GM12801 (cell line): ENCODE data around the gene CDK13.

Experiments used
- TF ChIP-seq, protein P1 (sequence below): IDR thresholded peaks from one replicate; pipeline ENCODE4 v1.5.1; 2011; ENCODE audit warnings: control low read depth; ENCODE audit not compliant: insufficient read length; ENCODE audit errors: extremely low read depth

Gene CDK13

DNA sequence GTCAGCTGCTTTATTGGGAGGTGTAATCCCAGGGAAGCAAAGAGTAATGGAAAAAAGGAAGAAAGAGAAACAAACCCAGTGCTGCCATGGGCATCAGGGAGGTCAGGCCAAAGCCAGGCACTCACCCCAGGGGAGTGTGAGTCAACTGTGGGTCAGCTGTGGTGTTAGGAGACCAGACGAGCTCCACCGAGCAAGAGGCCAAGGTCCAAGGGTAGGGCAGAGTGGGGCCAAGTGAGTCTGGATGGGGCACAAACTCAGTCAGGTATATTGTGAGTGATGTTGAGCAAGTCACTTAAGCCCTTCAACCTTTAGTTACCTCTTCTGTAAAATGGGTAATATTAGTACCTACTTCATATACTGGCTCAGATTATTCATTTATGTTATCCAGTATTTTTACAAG, 30.4 kb upstream of the CDK13 start:
- TF ChIP-seq, protein P1, sequence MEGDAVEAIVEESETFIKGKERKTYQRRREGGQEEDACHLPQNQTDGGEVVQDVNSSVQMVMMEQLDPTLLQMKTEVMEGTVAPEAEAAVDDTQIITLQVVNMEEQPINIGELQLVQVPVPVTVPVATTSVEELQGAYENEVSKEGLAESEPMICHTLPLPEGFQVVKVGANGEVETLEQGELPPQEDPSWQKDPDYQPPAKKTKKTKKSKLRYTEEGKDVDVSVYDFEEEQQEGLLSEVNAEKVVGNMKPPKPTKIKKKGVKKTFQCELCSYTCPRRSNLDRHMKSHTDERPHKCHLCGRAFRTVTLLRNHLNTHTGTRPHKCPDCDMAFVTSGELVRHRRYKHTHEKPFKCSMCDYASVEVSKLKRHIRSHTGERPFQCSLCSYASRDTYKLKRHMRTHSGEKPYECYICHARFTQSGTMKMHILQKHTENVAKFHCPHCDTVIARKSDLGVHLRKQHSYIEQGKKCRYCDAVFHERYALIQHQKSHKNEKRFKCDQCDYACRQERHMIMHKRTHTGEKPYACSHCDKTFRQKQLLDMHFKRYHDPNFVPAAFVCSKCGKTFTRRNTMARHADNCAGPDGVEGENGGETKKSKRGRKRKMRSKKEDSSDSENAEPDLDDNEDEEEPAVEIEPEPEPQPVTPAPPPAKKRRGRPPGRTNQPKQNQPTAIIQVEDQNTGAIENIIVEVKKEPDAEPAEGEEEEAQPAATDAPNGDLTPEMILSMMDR: no peak

DNA sequence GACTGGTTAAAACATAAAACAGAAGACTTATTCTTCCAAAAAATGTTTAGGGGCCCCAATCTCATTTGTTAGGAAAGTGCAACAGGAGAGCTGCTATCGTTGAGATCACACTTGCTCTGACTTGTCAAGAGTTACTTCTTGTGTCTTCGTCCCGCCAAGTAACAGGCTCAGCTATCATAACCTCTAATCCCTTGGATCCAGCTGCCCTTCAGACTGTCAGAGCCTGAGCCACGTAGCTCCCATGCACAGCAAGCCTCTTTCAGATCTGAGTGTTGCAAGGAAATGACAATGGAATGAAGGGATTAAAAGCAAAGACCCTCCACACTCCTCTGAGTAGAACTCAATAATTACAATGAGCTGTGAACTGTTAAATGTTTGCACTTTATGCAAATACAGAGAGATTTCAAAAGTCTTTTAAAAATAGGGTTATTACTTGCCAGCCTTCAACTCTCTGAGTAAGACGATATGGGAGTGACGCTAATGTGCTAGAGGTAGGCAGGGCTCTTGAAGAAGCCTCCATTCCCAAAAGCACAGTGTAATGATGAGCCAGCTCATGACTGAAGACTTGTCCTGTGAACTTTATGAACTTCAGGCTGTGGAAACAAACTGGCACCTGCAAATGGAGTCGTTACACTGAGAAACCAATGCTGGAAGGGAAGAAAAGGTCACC, 28.4 kb upstream of the CDK13 start:
- TF ChIP-seq, protein P1: no peak

DNA sequence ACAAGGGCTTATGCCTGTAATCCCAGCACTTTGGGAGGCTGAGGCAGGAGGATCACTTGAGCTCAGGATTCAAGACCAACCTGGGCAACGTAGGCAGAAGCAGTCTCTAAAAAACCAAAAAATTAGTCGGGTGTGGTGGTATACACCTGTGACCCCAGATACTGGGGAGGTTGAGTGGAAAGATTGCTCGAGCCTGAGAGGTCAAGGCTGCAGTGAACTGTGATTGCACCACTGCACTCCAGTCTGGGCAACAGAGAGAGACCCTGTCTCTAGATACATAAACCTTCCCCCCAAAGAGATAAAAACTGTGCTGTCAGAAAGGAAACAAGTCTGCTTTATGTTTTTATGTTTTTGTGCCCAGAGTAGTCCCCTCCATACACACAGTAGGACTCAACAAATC, 27.5 kb upstream of the CDK13 start:
- TF ChIP-seq, protein P1: no peak

DNA sequence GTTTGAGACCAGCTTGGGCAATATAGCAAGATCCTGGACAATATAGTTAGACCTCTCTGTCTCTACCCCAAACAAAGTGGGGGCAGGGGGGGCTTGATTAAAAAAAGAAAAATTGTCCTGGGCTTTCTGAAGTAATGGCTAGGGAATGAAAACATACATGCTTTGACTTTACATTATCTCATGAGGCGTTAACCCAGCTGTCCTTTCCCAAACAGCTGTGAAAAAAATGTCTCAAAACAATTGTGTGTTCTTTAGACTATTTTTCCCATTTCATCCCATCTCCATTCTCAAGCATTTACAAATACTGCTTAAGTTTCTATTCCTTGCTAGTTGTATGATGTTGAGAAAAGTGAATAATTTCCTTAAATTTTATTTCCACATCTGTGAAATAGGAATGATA, 27.0 kb upstream of the CDK13 start:
- TF ChIP-seq, protein P1: no peak

DNA sequence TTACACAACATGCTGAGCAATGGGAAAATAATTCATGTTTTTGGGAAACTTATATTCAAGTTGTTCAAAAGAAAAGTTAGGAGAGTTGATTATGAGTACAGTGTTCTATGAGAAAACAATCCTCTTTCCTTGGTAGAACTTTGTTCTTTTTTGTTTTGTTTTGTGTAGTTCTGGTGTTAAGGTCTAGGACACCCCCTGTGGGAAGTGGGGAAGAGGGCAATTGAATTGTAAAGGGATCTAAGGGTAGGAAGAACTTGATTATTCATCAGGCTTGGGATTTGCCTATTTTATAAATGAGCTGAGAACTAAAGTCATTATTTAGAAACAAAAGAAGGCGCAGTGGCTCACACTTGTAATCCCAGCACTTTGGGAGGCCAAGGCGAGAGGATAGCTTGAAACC, 25.9 kb upstream of the CDK13 start:
- TF ChIP-seq, protein P1: no peak

DNA sequence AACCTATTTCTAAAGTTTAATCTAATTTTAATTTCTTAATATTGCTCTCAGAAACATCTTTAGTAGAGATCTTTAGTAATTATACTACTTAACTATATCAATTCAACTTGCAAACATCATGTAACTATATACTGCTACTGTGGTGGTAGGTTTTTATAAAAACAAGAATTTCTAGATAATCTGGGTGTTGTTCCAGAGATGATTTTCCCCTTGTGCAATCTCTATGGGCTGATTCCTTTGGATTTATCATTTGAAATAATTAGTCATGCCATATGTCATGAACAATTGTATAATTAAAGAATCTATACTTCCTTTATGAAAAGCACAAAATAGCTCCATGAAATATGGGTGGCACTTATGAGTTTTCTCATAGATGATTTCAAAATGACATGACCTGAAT, 23.9 kb upstream of the CDK13 start:
- TF ChIP-seq, protein P1: no peak

DNA sequence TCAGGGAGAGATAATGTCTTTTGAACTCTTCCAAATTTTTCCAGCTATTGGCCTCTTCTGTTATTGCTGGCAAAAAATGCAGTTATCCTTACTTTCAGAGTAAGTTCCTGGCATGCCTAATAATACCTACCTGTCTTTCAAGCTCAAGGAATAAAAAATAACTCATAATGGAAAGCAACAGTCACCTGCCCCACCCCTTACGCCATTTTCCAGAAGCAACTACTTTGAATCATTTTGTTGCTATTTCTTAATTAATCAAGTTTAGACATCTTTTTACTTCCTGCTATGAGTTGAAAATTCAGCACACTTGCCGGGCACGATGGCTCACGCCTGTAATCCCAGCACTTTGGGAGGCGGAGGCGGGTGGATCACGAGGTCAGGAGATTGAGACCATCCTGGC, 23.0 kb upstream of the CDK13 start:
- TF ChIP-seq, protein P1: no peak
